GM19239 (cell line): ENCODE results near the gene MBTD1.
"Not testable (repeated sequence)": the region's sequence is repeated elsewhere in the genome, so short reads cannot be mapped to it uniquely, and the experiment has no call there.

Source experiments
- DNase-seq: peaks from one replicate; pipeline ENCODE4 v3.0.0; 2011; ENCODE audit warnings: low spot score; ENCODE audit not compliant: insufficient read length
- FAIRE-seq: peaks from 2 replicates; lab custom pipeline; 2011; peaks lifted over from hg19 to GRCh38; lab: Jason Lieb, UNC

Gene MBTD1

GRCh38 chr17:51200846-51201245 is 59.0 kb downstream of the MBTD1 start:
- DNase-seq, result no peak
- FAIRE-seq, result no peak

GRCh38 chr17:51200295-51200694 is 59.6 kb downstream of the MBTD1 start:
- DNase-seq, result no peak
- FAIRE-seq, result no peak

- DNase-seq (no peak), FAIRE-seq (no peak)
These were observed 62.1 kb downstream of the MBTD1 start for GRCh38 chr17:51197754-51198153.

GRCh38 chr17:51191895-51192294 is 68.0 kb downstream of the MBTD1 start:
- DNase-seq (no peak), FAIRE-seq (no peak)

- no peak for DNase-seq
- FAIRE-seq, result no peak
These were observed 70.2 kb downstream of the MBTD1 start for GRCh38 chr17:51189628-51190027.

- DNase-seq (no peak), FAIRE-seq (no peak)
These were observed 70.7 kb downstream of the MBTD1 start for GRCh38 chr17:51189162-51189561.

GRCh38 chr17:51188271-51188833 is 71.5 kb downstream of the MBTD1 start:
- no peak for DNase-seq
- no peak for FAIRE-seq

- FAIRE-seq (no peak), DNase-seq (no peak)
These were observed 74.0 kb downstream of the MBTD1 start for GRCh38 chr17:51185763-51186332.

GRCh38 chr17:51184124-51184523 is 75.7 kb downstream of the MBTD1 start:
- DNase-seq, result no peak
- FAIRE-seq, result no peak

GRCh38 chr17:51180486-51180885 is 79.4 kb downstream of the MBTD1 start:
- no peak for DNase-seq
- FAIRE-seq, result no peak

- peak; percentile 26 for FAIRE-seq
- DNase-seq, result not testable (repeated sequence)
These were observed 87.8 kb downstream of the MBTD1 start for GRCh38 chr17:51172030-51172429.

- no peak for DNase-seq
- no peak for FAIRE-seq
These were observed 89.1 kb downstream of the MBTD1 start for GRCh38 chr17:51170736-51171135.

GRCh38 chr17:51169340-51169739 is 90.5 kb downstream of the MBTD1 start:
- DNase-seq (no peak), FAIRE-seq (no peak)

- DNase-seq, result peak; percentile 78
- peak; percentile 56 for FAIRE-seq
These were observed 92.6 kb downstream of the MBTD1 start for GRCh38 chr17:51166987-51167931.

- DNase-seq, result peak; percentile 85
- FAIRE-seq, result peak; percentile 83
These were observed 93.5 kb downstream of the MBTD1 start, which contains the start of gene NME2 for GRCh38 chr17:51166198-51166986. NME2 (plus strand) TSS chr17:51166411; CDS start chr17:51166831, 420 bp downstream.

- DNase-seq, result no peak
- FAIRE-seq, result peak; percentile 8
These were observed 94.1 kb downstream of the MBTD1 start for GRCh38 chr17:51165680-51166197.

GRCh38 chr17:51164911-51165679 is 94.8 kb downstream of the MBTD1 start:
- DNase-seq, result no peak
- peak; percentile 33 for FAIRE-seq

- FAIRE-seq (no peak), DNase-seq (no peak)
These were observed 98.3 kb downstream of the MBTD1 start for GRCh38 chr17:51161541-51161940.

- DNase-seq (no peak), FAIRE-seq (no peak)
These were observed 100.2 kb downstream of the MBTD1 start for GRCh38 chr17:51159604-51160003.
